H1 (cell line): Measurements from ENCODE around the gene MAN1C1.

Experiments used
- CHD2 ChIP-seq: IDR thresholded peaks from 2 replicates; pipeline ENCODE4 v1.6.1; 2012; ENCODE audit warnings: low read length, improper control_type of control experiment
- EGR1 ChIP-seq: IDR thresholded peaks from 2 replicates; pipeline ENCODE4 v1.6.1; 2011; ENCODE audit warnings: low read depth, low read length, borderline replicate concordance
- EZH2 ChIP-seq: fragments of 200-600 bp; sonication (generic); IDR thresholded peaks from 2 replicates; pipeline ENCODE4 v1.7.1; 2012; ENCODE audit warnings: low read depth, mild to moderate bottlenecking, moderate library complexity, low read length, inconsistent platforms; ENCODE audit not compliant: severe bottlenecking
- GABPA ChIP-seq: IDR thresholded peaks from 2 replicates; pipeline ENCODE4 v1.6.1; 2011; ENCODE audit warnings: mild to moderate bottlenecking, low read length, moderate library complexity, borderline replicate concordance; ENCODE audit not compliant: insufficient read depth
- MAFK ChIP-seq: IDR thresholded peaks from 2 replicates; pipeline ENCODE4 v1.6.1; 2012; ENCODE audit warnings: low read depth, mild to moderate bottlenecking, improper control_type of control experiment, low read length
- POLR2A ChIP-seq, 2 experiments: IDR thresholded peaks; 1 replicate in 1 of 2; 2 replicates in 1 of 2; pipeline ENCODE4 v1.6.1; 2011; ENCODE audit warnings: low read depth in 2 of 2, low read length in 2 of 2, mild to moderate bottlenecking in 2 of 2; ENCODE audit errors: control extremely low read depth in 1 of 2
- RAD21 ChIP-seq, 2 experiments: IDR thresholded peaks in 1 of 2; conservative IDR thresholded peaks in 1 of 2; 2 replicates each; pipeline ENCODE4 v1.6.1; 2011; ENCODE audit warnings: low read depth in 2 of 2, low read length in 2 of 2, improper control_type of control experiment in 1 of 2, inconsistent platforms in 1 of 2, mild to moderate bottlenecking in 1 of 2, moderate library complexity in 1 of 2
- RFX5 ChIP-seq: IDR thresholded peaks from 2 replicates; pipeline ENCODE4 v1.6.1; 2011; ENCODE audit warnings: low read depth, low read length, improper control_type of control experiment, borderline replicate concordance
- RXRA ChIP-seq: IDR thresholded peaks from 2 replicates; pipeline ENCODE4 v1.6.1; 2011; ENCODE audit warnings: low read depth, mild to moderate bottlenecking, low read length, moderate library complexity; ENCODE audit not compliant: insufficient read depth
- TCF12 ChIP-seq: IDR thresholded peaks from 2 replicates; pipeline ENCODE4 v1.6.1; 2011; ENCODE audit warnings: low read depth, mild to moderate bottlenecking, low read length
- TF ChIP-seq, protein P1 (sequence below), 3 experiments: IDR thresholded peaks; 1 replicate in 2 of 3; 2 replicates in 1 of 3; pipeline versions ENCODE4 v1.5.1 to v1.6.1; 2011; ENCODE audit warnings: low read length in 3 of 3, mild to moderate bottlenecking in 3 of 3, inconsistent platforms in 2 of 3, low read depth in 1 of 3, moderate library complexity in 1 of 3; ENCODE audit not compliant: insufficient read depth in 1 of 3; ENCODE audit errors: control extremely low read depth in 1 of 3
- TF ChIP-seq, protein P2 (sequence below): IDR thresholded peaks from 2 replicates; pipeline ENCODE4 v1.6.1; 2011; ENCODE audit warnings: low read length, improper control_type of control experiment
- TF ChIP-seq, protein P3 (sequence below): IDR thresholded peaks from 2 replicates; pipeline ENCODE4 v1.6.1; 2012; ENCODE audit warnings: inconsistent platforms
- TF ChIP-seq, protein P4 (sequence below): IDR thresholded peaks from 2 replicates; pipeline ENCODE4 v1.6.1; 2011; ENCODE audit warnings: low read depth, mild to moderate bottlenecking, low read length; ENCODE audit not compliant: insufficient read depth

DNA sequence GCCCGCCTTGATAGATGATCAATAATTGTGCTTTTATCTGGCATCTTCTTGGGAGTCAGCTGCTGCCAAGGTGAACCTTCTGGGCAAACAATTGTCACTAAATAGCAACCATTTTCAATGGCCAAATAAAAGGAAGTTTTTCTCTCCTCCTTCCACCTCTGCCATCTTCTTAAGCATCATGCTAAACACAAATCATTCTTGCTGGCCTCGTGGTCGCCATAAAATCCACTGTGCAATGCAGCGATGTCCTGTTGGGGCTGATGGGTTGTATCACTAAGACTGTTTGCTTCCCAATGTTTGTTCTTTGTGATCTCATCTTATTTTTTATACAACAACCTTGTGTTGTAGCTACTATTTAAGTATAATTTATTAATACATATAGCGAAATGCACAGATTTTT lies 8.0 kb downstream of the MAN1C1 start:
- TF ChIP-seq, protein P1, sequence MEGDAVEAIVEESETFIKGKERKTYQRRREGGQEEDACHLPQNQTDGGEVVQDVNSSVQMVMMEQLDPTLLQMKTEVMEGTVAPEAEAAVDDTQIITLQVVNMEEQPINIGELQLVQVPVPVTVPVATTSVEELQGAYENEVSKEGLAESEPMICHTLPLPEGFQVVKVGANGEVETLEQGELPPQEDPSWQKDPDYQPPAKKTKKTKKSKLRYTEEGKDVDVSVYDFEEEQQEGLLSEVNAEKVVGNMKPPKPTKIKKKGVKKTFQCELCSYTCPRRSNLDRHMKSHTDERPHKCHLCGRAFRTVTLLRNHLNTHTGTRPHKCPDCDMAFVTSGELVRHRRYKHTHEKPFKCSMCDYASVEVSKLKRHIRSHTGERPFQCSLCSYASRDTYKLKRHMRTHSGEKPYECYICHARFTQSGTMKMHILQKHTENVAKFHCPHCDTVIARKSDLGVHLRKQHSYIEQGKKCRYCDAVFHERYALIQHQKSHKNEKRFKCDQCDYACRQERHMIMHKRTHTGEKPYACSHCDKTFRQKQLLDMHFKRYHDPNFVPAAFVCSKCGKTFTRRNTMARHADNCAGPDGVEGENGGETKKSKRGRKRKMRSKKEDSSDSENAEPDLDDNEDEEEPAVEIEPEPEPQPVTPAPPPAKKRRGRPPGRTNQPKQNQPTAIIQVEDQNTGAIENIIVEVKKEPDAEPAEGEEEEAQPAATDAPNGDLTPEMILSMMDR (IDR thresholded peaks at IDR 0.05; ENCODE audit: control extremely low read depth in 1 of 3, insufficient read depth in 1 of 3, low read depth in 1 of 3, low read length in 3 of 3): no peak
- TF ChIP-seq CHD2 (no peak), RFX5 (no peak), TCF12 (no peak), EGR1 (no peak), EZH2 (no peak), RAD21 (IDR thresholded peaks at IDR 0.05 in 1 of 2, conservative IDR thresholded peaks at IDR 0.05 in 1 of 2; ENCODE audit: low read depth in 2 of 2, low read length in 2 of 2) (no peak), POLR2A (IDR thresholded peaks at IDR 0.05; ENCODE audit: control extremely low read depth in 1 of 2, low read depth in 2 of 2, low read length in 2 of 2) (no peak), MAFK (no peak), GABPA (no peak), RXRA (no peak)
- TF ChIP-seq, protein P2, sequence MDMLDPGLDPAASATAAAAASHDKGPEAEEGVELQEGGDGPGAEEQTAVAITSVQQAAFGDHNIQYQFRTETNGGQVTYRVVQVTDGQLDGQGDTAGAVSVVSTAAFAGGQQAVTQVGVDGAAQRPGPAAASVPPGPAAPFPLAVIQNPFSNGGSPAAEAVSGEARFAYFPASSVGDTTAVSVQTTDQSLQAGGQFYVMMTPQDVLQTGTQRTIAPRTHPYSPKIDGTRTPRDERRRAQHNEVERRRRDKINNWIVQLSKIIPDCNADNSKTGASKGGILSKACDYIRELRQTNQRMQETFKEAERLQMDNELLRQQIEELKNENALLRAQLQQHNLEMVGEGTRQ: no peak
- TF ChIP-seq, protein P3, sequence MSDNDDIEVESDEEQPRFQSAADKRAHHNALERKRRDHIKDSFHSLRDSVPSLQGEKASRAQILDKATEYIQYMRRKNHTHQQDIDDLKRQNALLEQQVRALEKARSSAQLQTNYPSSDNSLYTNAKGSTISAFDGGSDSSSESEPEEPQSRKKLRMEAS: no peak
- TF ChIP-seq, protein P4, sequence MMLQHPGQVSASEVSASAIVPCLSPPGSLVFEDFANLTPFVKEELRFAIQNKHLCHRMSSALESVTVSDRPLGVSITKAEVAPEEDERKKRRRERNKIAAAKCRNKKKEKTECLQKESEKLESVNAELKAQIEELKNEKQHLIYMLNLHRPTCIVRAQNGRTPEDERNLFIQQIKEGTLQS: no peak
